GM21367 (cell line): Measurements from ENCODE around the gene SYP.

Experiments used
- ATAC-seq: cut with Tn5 transposase; IDR thresholded peaks from one replicate; pipeline ENCODE4 v1.9.1; 2021; ENCODE audit not compliant: unreplicated experiment

SYP gene

GRCh38 chrX:49199906-49200771, at the start of gene SYP:
Gene SYP, minus strand, starts transcription at chrX:49200193. Its CDS starts 7 bp downstream, at chrX:49200186.
- ATAC-seq: peak; percentile 91

GRCh38 chrX:49249616-49250015, 49.6 kb upstream of the SYP start:
- no peak for ATAC-seq

- ATAC-seq: no peak
Observed at GRCh38 chrX:49249071-49249470, 49.1 kb upstream of the SYP start.

- no peak for ATAC-seq
Observed at GRCh38 chrX:49247916-49248811, 48.2 kb upstream of the SYP start.

GRCh38 chrX:49247346-49247745, 47.4 kb upstream of the SYP start:
- ATAC-seq: no peak

GRCh38 chrX:49246541-49246940, 46.5 kb upstream of the SYP start:
- ATAC-seq: no peak

GRCh38 chrX:49244207-49244606, 44.2 kb upstream of the SYP start:
- ATAC-seq: no peak

- ATAC-seq: no peak
Observed at GRCh38 chrX:49243166-49243565, 43.2 kb upstream of the SYP start.

GRCh38 chrX:49242545-49243066, 42.6 kb upstream of the SYP start:
- ATAC-seq: no peak

- no peak for ATAC-seq
Observed at GRCh38 chrX:49238735-49239134, 38.7 kb upstream of the SYP start.

GRCh38 chrX:49237060-49237459, 37.1 kb upstream of the SYP start:
- ATAC-seq: no peak

- no peak for ATAC-seq
Observed at GRCh38 chrX:49233887-49234555, 34.0 kb upstream of the SYP start.

- no peak for ATAC-seq
Observed at GRCh38 chrX:49233176-49233575, 33.2 kb upstream of the SYP start, which contains the start of gene CACNA1F. Gene CACNA1F, minus strand, starts transcription at chrX:49233340. Its CDS starts 31 bp downstream, at chrX:49233309.

GRCh38 chrX:49232525-49232924, 32.5 kb upstream of the SYP start:
- no peak for ATAC-seq

GRCh38 chrX:49231333-49232000, 31.5 kb upstream of the SYP start:
- no peak for ATAC-seq

GRCh38 chrX:49230500-49231232, 30.7 kb upstream of the SYP start:
- ATAC-seq: peak; percentile 64

GRCh38 chrX:49228185-49228584, 28.2 kb upstream of the SYP start:
- no peak for ATAC-seq

GRCh38 chrX:49227726-49228125, 27.7 kb upstream of the SYP start:
- no peak for ATAC-seq

- no peak for ATAC-seq
Observed at GRCh38 chrX:49226946-49227345, 27.0 kb upstream of the SYP start.

- no peak for ATAC-seq
Observed at GRCh38 chrX:49225858-49226257, 25.9 kb upstream of the SYP start.
